Measurements from ENCODE around the gene KCNG2. TPM values are rescaled to one million over a fixed set of nuclear protein-coding genes. Genes with fewer than 3 reads are reported as not detected.

Gene KCNG2
- total and polyA plus RNA-seq, 2 experiments from 2014 or later, result 0.13 to 0.52 TPM

GRCh38 chr18:79918615-79919011, 120.9 kb downstream of the KCNG2 start:
- no peak for ATAC-seq
- DNase-seq (ENCODE audit: low spot score), result no peak
- no peak overlapping the region for H3K27ac Mint-ChIP-seq

More at GRCh38 chr18:79918615-79919011, 120.9 kb downstream of the KCNG2 start:
- no peak overlapping the region for H3K4me2 ChIP-seq
- peaks cover 4% of the 10 kb centered on the region for H3K36me3 Mint-ChIP-seq (ENCODE audit: low read depth)
- H3K4me3 ChIP-seq, result no peak overlapping the region
- H3F3A ChIP-seq (replicated peaks; ENCODE audit: low read depth), result no peaks in the 10 kb centered on the region
- no peaks in the 10 kb centered on the region for H3K9me2 ChIP-seq (ENCODE audit: insufficient read depth)
- H4K20me1 ChIP-seq (replicated peaks; ENCODE audit: insufficient read depth), result no peaks in the 10 kb centered on the region
- H3K27ac ChIP-seq (ENCODE audit: low read depth), result no peak overlapping the region
- peaks cover 16% of the 10 kb centered on the region for H3K27me3 Mint-ChIP-seq (ENCODE audit: insufficient read depth, low read depth, poor library complexity)
- no peaks in the 10 kb centered on the region for H3K27me3 ChIP-seq (ENCODE audit: insufficient read depth)
- H3K4me3 Mint-ChIP-seq, result no peak overlapping the region
- H2AFZ ChIP-seq, result no peak overlapping the region
- H3K4me1 Mint-ChIP-seq, result peaks cover 4% of the 10 kb centered on the region
- peaks cover 11% of the 10 kb centered on the region for H3K9me3 Mint-ChIP-seq
- H3K36me3 ChIP-seq (ENCODE audit: insufficient read depth), result no peaks in the 10 kb centered on the region
- H3K4me1 ChIP-seq (ENCODE audit: insufficient read depth), result no peaks in the 10 kb centered on the region
- TF ChIP-seq REST (IDR thresholded peaks at IDR 0.05; ENCODE audit: unreplicated experiment) (no peak), ZNF331 (CRISPR knock-in tag; IDR thresholded peaks at IDR 0.05; ENCODE audit: low read depth) (no peak), EZH2phosphoT487 (IDR thresholded peaks at IDR 0.05; ENCODE audit: unreplicated experiment) (no peak), JUNB (IDR thresholded peaks at IDR 0.05; ENCODE audit: unreplicated experiment) (no peak), CREB1 (CRISPR knock-in tag; IDR thresholded peaks at IDR 0.05; ENCODE audit: low read depth) (no peak), ZNF114 (CRISPR knock-in tag; IDR thresholded peaks at IDR 0.05) (no peak), STAT1 (IDR thresholded peaks at IDR 0.05; ENCODE audit: unreplicated experiment) (no peak), NANOG (IDR thresholded peaks at IDR 0.05; ENCODE audit: borderline replicate concordance) (no peak), EZH2 (IDR thresholded peaks at IDR 0.05; ENCODE audit: low read depth, unreplicated experiment) (no peak), POLR2AphosphoS5 (IDR thresholded peaks at IDR 0.05; ENCODE audit: low read depth) (no peak), ETS1 (IDR thresholded peaks at IDR 0.05) (no peak)
- TF ChIP-seq, protein P1, sequence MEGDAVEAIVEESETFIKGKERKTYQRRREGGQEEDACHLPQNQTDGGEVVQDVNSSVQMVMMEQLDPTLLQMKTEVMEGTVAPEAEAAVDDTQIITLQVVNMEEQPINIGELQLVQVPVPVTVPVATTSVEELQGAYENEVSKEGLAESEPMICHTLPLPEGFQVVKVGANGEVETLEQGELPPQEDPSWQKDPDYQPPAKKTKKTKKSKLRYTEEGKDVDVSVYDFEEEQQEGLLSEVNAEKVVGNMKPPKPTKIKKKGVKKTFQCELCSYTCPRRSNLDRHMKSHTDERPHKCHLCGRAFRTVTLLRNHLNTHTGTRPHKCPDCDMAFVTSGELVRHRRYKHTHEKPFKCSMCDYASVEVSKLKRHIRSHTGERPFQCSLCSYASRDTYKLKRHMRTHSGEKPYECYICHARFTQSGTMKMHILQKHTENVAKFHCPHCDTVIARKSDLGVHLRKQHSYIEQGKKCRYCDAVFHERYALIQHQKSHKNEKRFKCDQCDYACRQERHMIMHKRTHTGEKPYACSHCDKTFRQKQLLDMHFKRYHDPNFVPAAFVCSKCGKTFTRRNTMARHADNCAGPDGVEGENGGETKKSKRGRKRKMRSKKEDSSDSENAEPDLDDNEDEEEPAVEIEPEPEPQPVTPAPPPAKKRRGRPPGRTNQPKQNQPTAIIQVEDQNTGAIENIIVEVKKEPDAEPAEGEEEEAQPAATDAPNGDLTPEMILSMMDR (conservative IDR thresholded peaks at IDR 0.05; ENCODE audit: low read depth in 2 of 2), result no peak
- TF ChIP-seq, protein P2, sequence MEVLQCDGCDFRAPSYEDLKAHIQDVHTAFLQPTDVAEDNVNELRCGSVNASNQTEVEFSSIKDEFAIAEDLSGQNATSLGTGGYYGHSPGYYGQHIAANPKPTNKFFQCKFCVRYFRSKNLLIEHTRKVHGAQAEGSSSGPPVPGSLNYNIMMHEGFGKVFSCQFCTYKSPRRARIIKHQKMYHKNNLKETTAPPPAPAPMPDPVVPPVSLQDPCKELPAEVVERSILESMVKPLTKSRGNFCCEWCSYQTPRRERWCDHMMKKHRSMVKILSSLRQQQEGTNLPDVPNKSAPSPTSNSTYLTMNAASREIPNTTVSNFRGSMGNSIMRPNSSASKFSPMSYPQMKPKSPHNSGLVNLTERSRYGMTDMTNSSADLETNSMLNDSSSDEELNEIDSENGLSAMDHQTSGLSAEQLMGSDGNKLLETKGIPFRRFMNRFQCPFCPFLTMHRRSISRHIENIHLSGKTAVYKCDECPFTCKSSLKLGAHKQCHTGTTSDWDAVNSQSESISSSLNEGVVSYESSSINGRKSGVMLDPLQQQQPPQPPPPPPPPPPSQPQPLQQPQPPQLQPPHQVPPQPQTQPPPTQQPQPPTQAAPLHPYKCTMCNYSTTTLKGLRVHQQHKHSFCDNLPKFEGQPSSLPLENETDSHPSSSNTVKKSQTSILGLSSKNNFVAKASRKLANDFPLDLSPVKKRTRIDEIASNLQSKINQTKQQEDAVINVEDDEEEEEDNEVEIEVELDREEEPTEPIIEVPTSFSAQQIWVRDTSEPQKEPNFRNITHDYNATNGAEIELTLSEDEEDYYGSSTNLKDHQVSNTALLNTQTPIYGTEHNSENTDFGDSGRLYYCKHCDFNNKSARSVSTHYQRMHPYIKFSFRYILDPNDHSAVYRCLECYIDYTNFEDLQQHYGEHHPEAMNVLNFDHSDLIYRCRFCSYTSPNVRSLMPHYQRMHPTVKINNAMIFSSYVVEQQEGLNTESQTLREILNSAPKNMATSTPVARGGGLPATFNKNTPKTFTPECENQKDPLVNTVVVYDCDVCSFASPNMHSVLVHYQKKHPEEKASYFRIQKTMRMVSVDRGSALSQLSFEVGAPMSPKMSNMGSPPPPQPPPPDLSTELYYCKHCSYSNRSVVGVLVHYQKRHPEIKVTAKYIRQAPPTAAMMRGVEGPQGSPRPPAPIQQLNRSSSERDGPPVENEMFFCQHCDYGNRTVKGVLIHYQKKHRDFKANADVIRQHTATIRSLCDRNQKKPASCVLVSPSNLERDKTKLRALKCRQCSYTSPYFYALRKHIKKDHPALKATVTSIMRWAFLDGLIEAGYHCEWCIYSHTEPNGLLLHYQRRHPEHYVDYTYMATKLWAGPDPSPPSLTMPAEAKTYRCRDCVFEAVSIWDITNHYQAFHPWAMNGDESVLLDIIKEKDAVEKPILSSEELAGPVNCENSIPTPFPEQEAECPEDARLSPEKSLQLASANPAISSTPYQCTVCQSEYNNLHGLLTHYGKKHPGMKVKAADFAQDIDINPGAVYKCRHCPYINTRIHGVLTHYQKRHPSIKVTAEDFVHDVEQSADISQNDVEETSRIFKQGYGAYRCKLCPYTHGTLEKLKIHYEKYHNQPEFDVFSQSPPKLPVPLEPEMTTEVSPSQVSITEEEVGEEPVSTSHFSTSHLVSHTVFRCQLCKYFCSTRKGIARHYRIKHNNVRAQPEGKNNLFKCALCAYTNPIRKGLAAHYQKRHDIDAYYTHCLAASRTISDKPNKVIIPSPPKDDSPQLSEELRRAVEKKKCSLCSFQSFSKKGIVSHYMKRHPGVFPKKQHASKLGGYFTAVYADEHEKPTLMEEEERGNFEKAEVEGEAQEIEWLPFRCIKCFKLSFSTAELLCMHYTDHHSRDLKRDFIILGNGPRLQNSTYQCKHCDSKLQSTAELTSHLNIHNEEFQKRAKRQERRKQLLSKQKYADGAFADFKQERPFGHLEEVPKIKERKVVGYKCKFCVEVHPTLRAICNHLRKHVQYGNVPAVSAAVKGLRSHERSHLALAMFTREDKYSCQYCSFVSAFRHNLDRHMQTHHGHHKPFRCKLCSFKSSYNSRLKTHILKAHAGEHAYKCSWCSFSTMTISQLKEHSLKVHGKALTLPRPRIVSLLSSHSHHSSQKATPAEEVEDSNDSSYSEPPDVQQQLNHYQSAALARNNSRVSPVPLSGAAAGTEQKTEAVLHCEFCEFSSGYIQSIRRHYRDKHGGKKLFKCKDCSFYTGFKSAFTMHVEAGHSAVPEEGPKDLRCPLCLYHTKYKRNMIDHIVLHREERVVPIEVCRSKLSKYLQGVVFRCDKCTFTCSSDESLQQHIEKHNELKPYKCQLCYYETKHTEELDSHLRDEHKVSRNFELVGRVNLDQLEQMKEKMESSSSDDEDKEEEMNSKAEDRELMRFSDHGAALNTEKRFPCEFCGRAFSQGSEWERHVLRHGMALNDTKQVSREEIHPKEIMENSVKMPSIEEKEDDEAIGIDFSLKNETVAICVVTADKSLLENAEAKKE (CRISPR knock-in tag; IDR thresholded peaks at IDR 0.05), result no peak
- H3K79me2 ChIP-seq (replicated peaks; ENCODE audit: insufficient read depth), result no peaks in the 10 kb centered on the region

Data from GM23338 (cell line).